HFF-Myc (cell line): Measurements from ENCODE around the gene FSTL4.

Experiments
- DNase-seq: peaks from one replicate; pipeline ENCODE4 v3.0.0-alpha.2; 2011; ENCODE audit warnings: low read depth; ENCODE audit errors: extremely low read depth
- H3K4me3 ChIP-seq: replicated peaks from 2 replicates; pipeline ENCODE4 v1.5.1; 2011; ENCODE audit warnings: low read depth, mild to moderate bottlenecking, control low read depth, low read length
- CTCF ChIP-seq: IDR thresholded peaks from 2 replicates; pipeline ENCODE4 v1.5.1; 2012; ENCODE audit warnings: mild to moderate bottlenecking, low read depth, low read length, control low read depth; ENCODE audit errors: missing control alignments

The FSTL4 gene

DNA sequence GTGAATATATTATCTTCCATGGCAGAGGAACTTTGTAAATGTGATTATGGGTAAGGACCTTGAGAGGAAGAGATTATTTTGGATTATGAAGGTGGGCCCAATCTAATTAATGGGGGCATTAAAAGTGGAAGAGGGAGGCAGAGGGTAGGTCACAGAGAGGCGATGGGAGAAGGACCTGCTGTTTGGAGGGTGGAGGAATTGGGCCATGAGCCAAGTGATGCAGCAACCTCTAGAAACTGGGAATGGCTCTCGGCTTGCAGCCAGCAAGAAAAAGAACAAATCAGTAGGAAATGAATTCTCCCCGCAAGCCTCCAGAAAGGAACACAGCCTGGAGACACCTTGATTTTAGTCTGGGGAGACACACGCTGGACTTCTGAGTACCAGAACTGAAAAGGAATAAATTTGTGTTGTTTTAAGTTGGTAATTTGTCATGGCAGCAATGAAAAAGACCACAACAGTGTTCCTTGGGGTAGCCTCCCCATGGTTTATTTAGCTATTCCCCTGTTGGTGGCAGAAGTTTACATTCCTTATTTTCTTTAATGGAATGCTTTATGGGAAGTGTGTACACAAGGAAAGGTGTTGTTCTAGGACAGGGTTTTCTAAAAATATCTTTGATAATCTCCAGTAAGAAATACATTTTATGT, 456.9 kb downstream of the FSTL4 start:
- no peak for TF ChIP-seq CTCF
- H3K4me3 ChIP-seq: no peak overlapping the region
- no peak for DNase-seq

- no peak for TF ChIP-seq CTCF
- no peak overlapping the region for H3K4me3 ChIP-seq
- DNase-seq: no peak
Observed at GRCh38 chr5:133154274-133155075, 457.9 kb downstream of the FSTL4 start.

DNA sequence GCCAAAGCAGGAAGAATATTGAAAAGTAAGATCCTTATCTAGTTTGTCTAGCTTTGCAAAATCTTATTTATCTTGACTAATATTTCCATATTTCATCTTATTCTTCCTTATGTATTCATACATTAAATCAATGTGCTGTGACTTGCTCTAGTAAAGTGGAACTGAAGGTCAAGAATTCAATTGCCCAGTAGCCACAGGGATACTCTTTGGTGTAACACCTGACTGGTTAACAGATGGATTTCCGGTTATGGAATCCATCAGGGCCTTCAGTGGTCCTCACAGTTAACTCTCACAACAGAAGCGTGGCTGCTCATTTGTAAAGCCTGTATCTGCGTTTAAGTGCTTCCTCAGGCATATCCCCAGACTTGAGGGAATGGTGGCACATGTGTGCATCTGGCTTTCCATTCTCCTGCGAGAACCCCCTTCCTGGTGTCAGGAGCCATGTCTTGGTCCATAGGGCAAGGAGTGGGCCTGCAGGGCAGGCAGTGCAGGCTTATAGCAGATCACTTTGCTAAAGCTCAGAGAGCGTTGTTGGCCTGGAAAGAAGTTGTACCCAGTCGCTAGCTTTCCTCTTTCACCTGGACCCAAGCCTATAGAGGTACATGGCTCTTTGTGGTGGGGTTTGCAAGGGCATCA, 461.3 kb downstream of the FSTL4 start:
- DNase-seq: no peak
- no peak overlapping the region for H3K4me3 ChIP-seq
- no peak for TF ChIP-seq CTCF

DNA sequence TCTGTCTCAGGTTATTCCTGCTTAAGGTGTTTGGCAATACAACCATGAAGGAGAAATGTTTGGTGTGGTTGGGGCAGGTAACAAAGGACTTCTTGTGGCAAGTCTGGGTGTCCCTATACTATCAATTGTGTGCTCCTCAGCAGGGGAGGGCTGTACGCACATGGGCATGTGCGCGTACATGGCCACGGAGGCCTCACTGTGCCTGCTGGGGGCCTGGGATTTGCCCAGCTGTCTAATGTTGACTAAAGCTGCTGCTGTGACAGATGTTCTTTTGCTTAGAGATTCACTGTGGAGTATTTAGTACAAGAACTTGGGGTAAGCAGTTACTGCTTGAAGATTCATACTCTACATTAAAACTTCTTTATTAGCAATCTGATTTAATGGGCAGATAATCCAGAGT, 463.0 kb downstream of the FSTL4 start:
- H3K4me3 ChIP-seq: no peak overlapping the region
- no peak for DNase-seq
- no peak for TF ChIP-seq CTCF

- DNase-seq: no peak
- TF ChIP-seq CTCF: no peak
Observed at GRCh38 chr5:133147815-133148567, 464.4 kb downstream of the FSTL4 start.

DNA sequence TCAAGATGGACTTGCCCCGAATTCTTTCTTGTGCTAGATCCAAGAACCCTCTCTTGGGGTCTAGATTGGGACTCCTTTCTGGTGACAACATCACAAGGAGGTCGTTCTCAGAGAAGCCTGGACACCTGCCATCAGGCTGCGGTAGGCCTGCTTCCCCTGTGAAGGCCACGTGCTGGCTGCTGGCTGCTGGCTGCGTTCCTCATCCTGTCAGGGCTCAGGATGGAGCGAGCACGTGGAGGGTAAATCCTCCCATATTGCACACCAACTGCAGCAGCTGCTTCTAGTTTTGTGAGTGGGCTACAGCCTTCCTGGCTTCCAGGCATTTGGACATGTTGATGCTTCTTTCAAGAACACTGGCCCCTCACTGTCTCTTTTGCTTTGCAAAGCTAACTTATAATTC, 464.9 kb downstream of the FSTL4 start:
- TF ChIP-seq CTCF: no peak
- no peak overlapping the region for H3K4me3 ChIP-seq
- DNase-seq: peak; percentile 27

More at GRCh38 chr5:133147815-133148567, 464.4 kb downstream of the FSTL4 start:
- H3K4me3 ChIP-seq: no peak overlapping the region
